ENCODE results near the gene ENTPD6.

DNA sequence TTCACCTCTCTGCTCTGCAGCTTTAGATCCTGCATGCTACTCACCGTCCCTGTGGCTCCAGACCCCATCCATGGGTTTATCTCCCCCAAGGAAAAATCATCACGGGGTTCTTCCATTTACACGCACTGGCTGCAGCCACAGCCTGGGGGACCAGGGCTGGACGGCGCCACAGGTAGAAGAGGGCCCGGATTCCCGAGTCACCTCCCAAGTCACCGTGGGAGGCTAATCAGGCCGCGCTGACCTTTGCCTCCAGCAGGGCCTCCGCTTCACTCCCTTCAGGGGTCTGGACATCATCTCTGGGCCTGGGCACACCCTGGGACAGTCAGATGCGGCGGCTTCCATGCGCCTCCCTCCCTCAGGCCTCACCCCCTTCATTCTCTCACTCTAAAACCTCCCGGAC lies 47.8 kb upstream of the ENTPD6 start:
- TF ChIP-seq, protein P1, sequence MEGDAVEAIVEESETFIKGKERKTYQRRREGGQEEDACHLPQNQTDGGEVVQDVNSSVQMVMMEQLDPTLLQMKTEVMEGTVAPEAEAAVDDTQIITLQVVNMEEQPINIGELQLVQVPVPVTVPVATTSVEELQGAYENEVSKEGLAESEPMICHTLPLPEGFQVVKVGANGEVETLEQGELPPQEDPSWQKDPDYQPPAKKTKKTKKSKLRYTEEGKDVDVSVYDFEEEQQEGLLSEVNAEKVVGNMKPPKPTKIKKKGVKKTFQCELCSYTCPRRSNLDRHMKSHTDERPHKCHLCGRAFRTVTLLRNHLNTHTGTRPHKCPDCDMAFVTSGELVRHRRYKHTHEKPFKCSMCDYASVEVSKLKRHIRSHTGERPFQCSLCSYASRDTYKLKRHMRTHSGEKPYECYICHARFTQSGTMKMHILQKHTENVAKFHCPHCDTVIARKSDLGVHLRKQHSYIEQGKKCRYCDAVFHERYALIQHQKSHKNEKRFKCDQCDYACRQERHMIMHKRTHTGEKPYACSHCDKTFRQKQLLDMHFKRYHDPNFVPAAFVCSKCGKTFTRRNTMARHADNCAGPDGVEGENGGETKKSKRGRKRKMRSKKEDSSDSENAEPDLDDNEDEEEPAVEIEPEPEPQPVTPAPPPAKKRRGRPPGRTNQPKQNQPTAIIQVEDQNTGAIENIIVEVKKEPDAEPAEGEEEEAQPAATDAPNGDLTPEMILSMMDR (IDR thresholded peaks at IDR 0.05): no peak
- TF ChIP-seq POLR2A (IDR thresholded peaks at IDR 0.05): no peak

Measured in uterus (tissue), 2 donors.